ENCODE results near the gene SPSB2. TPM values are rescaled to one million over a fixed set of nuclear protein-coding genes. Genes with fewer than 3 reads are reported as not detected.

Gene SPSB2, protein sequence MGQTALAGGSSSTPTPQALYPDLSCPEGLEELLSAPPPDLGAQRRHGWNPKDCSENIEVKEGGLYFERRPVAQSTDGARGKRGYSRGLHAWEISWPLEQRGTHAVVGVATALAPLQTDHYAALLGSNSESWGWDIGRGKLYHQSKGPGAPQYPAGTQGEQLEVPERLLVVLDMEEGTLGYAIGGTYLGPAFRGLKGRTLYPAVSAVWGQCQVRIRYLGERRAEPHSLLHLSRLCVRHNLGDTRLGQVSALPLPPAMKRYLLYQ
- 16.8 to 22.9 TPM (median 19.9 TPM) in 5 replicates for total RNA-seq (2022; extraction: Qiagen RNA extraction; ENCODE audit: low read depth)

DNA sequence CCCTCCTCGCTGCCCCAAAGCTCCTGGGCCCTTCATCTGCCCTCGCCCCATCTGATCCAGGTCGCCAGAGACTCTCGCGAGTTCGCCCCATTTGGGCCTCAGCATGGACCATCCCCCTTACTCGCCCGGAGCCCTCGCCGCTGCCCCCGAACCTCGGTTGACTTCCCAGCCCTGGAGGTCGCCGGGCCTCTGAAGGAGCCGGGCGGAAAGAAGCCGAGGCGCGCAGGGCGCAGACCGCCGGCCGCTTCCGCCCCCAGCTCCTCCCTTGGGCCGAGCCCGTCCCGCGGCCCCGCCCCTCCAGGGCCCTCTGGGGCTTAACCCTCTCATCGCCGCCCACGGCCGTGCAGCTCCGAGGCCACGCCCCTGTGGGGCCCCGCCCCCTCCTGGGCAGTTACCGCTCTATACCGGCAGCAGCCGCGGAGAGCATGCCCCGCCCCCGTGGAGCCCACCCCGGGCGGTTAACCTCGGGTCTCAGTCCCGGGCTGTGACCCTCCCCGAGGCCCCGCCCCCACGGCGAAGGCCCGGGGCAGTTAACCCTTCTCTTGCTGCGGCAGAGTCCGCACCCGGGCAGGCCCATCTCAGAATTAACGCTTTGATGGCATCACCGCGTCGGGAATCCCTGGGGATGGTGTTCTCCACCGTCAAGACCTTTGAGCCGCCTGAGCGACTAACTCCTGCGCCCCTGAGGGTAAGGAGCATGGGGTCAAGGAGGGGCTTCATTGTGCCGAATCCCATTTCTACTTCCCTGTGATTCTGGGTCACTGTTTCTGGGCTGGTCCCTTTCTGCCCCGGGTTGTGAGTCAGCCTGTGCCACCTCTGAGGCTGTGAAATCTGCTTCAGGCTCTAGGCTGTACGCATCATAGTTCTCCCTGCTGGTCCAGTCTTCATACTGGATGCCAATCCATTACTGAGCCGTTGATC is at the start of gene SPSB2:
SPSB2 (minus strand) TSS at position 210 of the 921 bp plus-strand sequence. CDS start 402 bp downstream, outside the sequence.

GRCh38 chr12:6914246-6914946 is 41.3 kb upstream of the SPSB2 start, which contains the start of gene ENO2:
Gene ENO2 (plus strand): TSS chr12:6914580. CDS start chr12:6915833, 1,253 bp downstream.

DNA sequence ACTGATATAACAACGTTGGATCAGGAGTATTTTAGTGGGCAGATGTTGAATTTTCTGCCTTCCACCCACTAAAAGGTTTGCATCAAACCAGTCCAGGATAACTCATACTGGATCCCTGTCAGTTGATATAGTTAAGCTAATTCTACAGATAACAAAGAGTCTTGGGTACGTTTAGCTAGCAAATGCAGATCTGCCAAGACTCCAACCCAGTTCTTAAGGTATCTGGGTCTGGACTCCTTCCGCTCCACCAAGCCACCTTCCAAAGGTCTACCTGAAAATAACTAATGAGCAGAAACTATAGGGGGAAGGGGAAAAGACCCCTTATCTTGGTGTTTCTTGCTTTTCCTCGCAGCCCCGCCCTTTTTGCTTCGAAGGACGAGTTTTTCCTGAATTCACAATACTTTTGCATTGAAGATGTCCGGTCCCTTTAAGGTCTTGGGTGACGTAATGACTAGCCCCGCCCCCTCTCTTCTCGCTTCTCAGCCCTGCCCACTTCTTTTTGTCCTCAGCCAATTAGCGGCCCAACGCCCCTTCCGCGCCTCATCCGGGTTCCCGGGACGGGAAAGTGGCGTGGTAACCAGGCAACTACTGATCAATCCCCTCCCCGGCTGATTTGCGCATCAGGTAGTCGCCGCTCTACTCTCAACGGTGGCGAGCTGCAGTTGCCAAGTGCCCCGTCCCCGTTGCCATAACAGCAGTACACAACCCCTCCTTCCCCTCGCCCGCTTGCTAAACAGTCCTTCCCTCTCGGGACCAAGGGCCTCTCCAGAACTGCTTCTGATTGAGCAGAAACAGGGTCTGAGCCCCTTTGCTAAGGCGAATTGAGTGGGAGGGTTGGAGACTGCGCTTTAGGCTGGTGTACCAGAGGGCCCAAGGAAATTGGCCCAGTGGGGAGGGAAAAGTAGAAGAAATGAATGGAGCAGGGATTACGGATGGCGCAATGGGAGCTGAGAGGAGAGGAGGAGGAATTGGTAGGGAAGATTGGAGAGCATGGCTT is 31.5 kb upstream of the SPSB2 start, which contains the start of gene LRRC23:
LRRC23 (plus strand) TSS at position 543 of the 997 bp plus-strand sequence. CDS start 812 bp downstream, outside the sequence.

GRCh38 chr12:6867413-6868210 is 5.5 kb downstream of the SPSB2 start, which contains the start of gene TPI1:
Gene TPI1 (plus strand): TSS chr12:6867531. CDS start chr12:6867567, 36 bp downstream.

GRCh38 chr12:6851921-6852650 is 21.0 kb downstream of the SPSB2 start, which contains the start of gene USP5:
Gene USP5 (plus strand): TSS chr12:6852150. CDS start chr12:6852180, 30 bp downstream.

DNA sequence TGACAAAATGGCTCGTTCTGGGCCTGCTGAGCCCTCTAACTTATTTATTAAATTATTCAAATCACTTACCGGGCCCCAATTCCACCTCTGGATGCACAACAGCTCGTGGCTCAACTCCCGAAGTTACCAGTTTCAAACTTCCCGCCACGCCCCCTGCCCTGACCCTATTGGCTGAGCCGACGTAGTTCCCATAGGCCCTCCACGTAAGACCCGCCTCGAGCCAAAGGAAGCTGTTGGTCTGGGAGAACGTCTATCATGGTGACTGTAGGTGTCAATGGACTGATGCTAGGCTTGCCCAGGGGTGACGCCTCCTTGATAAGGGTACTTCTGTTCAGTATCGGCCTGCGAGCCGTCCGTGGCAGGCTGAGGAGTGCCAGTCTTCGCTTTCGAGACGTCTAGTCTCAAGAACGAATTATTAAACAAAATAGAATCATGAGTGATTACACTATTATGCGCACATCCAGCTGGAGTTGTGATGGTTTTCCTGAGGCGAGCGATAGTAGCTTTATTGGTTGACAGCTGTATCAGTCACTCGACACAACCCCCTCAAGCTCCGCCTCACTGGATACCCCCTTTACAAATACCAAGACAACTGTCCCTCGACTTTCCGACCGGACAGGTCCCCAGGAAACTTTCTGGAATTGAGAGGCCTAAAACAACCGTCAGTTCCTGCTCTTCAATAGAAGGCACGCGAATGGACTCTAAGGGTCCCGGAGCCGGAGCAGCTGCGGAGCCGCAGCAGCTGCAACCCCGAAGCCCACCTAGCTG is 21.8 kb downstream of the SPSB2 start, which contains the start of gene CDCA3:
CDCA3 (minus strand) TSS at position 134 of the 768 bp plus-strand sequence. CDS start 334 bp downstream, outside the sequence.

DNA sequence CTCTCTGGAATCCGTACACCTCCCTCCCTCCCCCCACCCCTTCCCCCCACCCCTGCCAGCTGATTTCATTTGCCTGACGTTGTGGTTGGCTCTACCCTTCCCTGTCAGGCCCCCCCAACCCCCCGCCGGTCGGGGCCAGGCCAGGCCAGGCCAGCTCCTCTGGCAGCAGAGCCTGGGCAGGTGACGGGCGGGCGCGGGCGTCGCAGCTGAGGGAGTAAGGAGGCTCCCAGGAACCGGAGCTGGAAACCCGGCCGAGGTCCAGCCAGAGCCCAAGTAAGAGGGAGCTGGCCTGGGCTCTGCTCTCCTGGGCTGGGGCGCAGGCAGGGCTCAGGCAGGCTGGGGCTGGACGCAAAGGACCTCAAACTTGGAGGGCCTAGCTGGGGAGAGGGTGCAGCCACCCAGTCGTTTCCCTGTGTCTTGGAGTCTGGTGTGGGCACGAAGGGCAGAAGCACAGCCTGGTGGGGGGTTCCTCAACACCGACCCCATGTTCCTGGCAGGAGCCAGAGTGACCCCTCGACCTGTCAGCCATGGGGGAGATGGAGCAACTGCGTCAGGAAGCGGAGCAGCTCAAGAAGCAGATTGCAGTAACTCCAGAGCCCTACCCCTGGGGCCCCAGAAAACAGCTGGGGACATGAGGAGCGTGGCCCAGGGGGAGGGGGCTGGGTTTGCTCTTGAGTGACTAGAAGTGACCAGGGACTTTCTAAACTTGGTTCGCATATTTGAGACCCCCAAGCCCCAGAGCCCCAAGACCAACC is 32.2 kb downstream of the SPSB2 start, which contains the start of gene GNB3:
GNB3 (plus strand) TSS at position 165 of the 755 bp plus-strand sequence; CDS start at position 528, 363 bp downstream.

DNA sequence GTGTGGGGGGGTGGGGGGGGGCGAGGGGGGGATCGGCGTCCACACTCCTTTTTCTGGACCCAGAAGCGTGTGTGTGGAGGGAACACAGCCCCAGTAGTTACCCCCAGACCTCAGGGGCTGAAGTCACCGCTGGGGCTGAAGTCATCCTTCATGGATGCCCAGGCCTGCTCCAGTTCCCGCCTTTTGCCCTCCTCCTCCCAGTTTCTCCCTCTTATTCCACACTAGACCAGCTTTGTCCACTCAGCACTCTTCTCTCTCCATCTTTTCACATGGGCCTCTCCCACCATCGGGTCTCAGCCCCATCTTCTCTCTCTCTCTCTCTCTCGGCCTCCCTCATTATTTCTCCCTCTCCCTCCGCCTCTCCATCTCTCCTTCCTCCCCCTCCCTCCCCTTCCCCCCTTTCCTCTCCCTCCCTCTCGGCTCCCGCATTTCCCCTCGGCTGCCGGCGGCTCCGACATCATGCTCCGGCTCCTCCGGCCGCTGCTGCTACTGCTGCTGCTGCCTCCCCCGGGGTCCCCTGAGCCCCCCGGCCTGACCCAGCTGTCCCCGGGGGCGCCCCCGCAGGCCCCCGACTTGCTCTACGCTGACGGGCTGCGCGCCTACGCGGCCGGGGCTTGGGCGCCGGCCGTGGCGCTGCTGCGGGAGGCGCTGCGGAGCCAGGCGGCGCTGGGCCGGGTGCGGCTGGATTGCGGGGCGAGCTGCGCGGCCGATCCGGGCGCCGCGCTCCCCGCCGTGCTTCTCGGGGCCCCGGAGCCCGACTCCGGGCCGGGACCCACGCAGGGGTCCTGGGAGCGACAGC is 44.9 kb downstream of the SPSB2 start, which contains the start of gene P3H3:
P3H3 (plus strand) TSS at position 426 of the 799 bp plus-strand sequence; CDS start at position 460, 34 bp downstream.

DNA sequence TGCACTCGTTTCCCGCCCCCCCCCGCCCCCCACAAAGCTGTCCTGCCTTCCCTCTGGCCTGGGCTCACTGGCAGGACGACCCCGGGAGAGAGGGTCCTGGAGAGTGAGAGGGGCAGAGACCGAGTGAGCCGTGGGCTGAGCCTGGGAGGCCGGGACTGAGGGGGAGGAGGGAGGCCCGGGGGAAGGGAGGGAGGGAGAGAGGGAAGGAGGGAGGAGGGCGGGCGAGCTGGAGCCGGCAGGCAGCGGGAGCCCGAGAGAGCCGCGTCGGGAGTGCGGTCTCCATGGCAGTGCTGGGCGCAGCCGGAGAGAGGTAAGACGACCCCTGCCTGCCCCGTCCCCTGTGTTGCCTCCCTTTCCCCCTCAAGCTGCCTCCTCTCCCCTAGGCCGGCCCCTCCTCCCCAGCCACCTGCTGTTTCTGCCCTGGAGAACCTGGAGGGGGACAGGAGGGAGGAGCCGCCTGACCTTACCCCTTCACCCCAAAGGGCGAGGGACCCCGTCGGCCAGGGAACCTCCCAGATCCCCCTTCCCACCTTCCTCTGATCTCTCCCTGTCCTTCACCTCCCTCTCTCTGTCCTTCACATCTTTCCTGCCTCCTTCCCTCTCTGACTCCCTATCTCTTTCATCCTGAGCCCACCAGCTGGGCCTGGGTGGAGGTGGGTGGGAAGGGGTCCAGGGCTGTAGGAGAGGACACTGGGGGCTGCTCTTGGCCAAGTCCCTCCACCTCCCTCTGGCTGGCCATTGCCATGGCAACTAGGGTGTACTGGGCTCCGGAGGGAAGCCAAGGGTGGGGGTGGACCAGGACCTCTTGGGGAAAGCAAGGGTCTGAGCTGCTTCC is 51.3 kb downstream of the SPSB2 start, which contains the start of gene GPR162:
GPR162 (plus strand) TSS at position 231 of the 835 bp plus-strand sequence. CDS start 2,078 bp downstream, outside the sequence.

Other genes starting within 250 kb of the SPSB2 start
- gene LPAR5, start 237.3 kb downstream of the SPSB2 start, total RNA-seq (2022; extraction: Qiagen RNA extraction; ENCODE audit: low read depth) = 0.34 to 0.59 TPM (median 0.54 TPM) in 5 replicates
- 0.10 to 0.24 TPM (median 0.18 TPM) in 4 of 5 replicates, not detected in the other for gene ACRBP, start 225.9 kb downstream of the SPSB2 start, total RNA-seq (2022; extraction: Qiagen RNA extraction; ENCODE audit: low read depth)
- 12.4 to 18.9 TPM (median 17.0 TPM) in 5 replicates for gene ING4, start 210.2 kb downstream of the SPSB2 start, total RNA-seq (2022; extraction: Qiagen RNA extraction; ENCODE audit: low read depth)
- 52.4 to 68.0 TPM (median 62.6 TPM) in 5 replicates for gene ZNF384, start 183.9 kb downstream of the SPSB2 start, total RNA-seq (2022; extraction: Qiagen RNA extraction; ENCODE audit: low read depth)
- 0.43 to 1.0 TPM (median 0.87 TPM) in 5 replicates for gene PIANP, start 172.5 kb downstream of the SPSB2 start, total RNA-seq (2022; extraction: Qiagen RNA extraction; ENCODE audit: low read depth)
- 48.5 to 61.1 TPM (median 55.6 TPM) in 5 replicates for gene COPS7A, start 149.3 kb downstream of the SPSB2 start, total RNA-seq (2022; extraction: Qiagen RNA extraction; ENCODE audit: low read depth)
- gene MLF2, start 120.2 kb downstream of the SPSB2 start, total RNA-seq (2022; extraction: Qiagen RNA extraction; ENCODE audit: low read depth) = 262 to 311 TPM (median 307 TPM) in 5 replicates
- 593 to 1,064 TPM (median 878 TPM) in 5 replicates for gene PTMS, start 106.9 kb downstream of the SPSB2 start, total RNA-seq (2022; extraction: Qiagen RNA extraction; ENCODE audit: low read depth)
- gene LAG3, start 100.8 kb downstream of the SPSB2 start, total RNA-seq (2022; extraction: Qiagen RNA extraction; ENCODE audit: low read depth) = 0.87 to 2.2 TPM (median 1.6 TPM) in 5 replicates
- not detected in 5 replicates for gene CD4, start 83.8 kb downstream of the SPSB2 start, total RNA-seq (2022; extraction: Qiagen RNA extraction; ENCODE audit: low read depth)
- 0.31 to 0.54 TPM (median 0.42 TPM) in 5 replicates for gene GPR162, start 51.5 kb downstream of the SPSB2 start, total RNA-seq (2022; extraction: Qiagen RNA extraction; ENCODE audit: low read depth)
- 20.2 to 31.6 TPM (median 27.4 TPM) in 5 replicates for gene P3H3, start 44.9 kb downstream of the SPSB2 start, total RNA-seq (2022; extraction: Qiagen RNA extraction; ENCODE audit: low read depth)
- gene GNB3, start 32.4 kb downstream of the SPSB2 start, total RNA-seq (2022; extraction: Qiagen RNA extraction; ENCODE audit: low read depth) = 1.7 to 2.4 TPM (median 1.9 TPM) in 5 replicates
- 80.3 to 92.3 TPM (median 82.2 TPM) in 5 replicates for gene CDCA3, start 22.0 kb downstream of the SPSB2 start, total RNA-seq (2022; extraction: Qiagen RNA extraction; ENCODE audit: low read depth)
- gene USP5, start 21.2 kb downstream of the SPSB2 start, total RNA-seq (2022; extraction: Qiagen RNA extraction; ENCODE audit: low read depth) = 74.6 to 97.4 TPM (median 77.2 TPM) in 5 replicates
- gene TPI1, start 5.8 kb downstream of the SPSB2 start, total RNA-seq (2022; extraction: Qiagen RNA extraction; ENCODE audit: low read depth) = 1,360 to 1,675 TPM (median 1,619 TPM) in 5 replicates
- gene LRRC23, start 31.5 kb upstream of the SPSB2 start, total RNA-seq (2022; extraction: Qiagen RNA extraction; ENCODE audit: low read depth) = 16.4 to 17.9 TPM (median 16.5 TPM) in 5 replicates
- 41.2 to 50.5 TPM (median 42.1 TPM) in 5 replicates for gene ENO2, start 41.3 kb upstream of the SPSB2 start, total RNA-seq (2022; extraction: Qiagen RNA extraction; ENCODE audit: low read depth)
- 48.9 to 77.1 TPM (median 73.0 TPM) in 5 replicates for gene ATN1, start 54.7 kb upstream of the SPSB2 start, total RNA-seq (2022; extraction: Qiagen RNA extraction; ENCODE audit: low read depth)
- not detected in 5 replicates for gene RNU7-1, start 70.5 kb upstream of the SPSB2 start, total RNA-seq (2022; extraction: Qiagen RNA extraction; ENCODE audit: low read depth)
- gene C12orf57, start 70.7 kb upstream of the SPSB2 start, total RNA-seq (2022; extraction: Qiagen RNA extraction; ENCODE audit: low read depth) = 250 to 321 TPM (median 290 TPM) in 5 replicates
- gene PTPN6, start 78.1 kb upstream of the SPSB2 start, total RNA-seq (2022; extraction: Qiagen RNA extraction; ENCODE audit: low read depth) = 10.3 to 13.1 TPM (median 12.1 TPM) in 5 replicates
- gene PHB2, start 97.4 kb upstream of the SPSB2 start, total RNA-seq (2022; extraction: Qiagen RNA extraction; ENCODE audit: low read depth) = 308 to 350 TPM (median 341 TPM) in 5 replicates
- gene EMG1, start 97.6 kb upstream of the SPSB2 start, total RNA-seq (2022; extraction: Qiagen RNA extraction; ENCODE audit: low read depth) = 61.3 to 69.0 TPM (median 66.0 TPM) in 5 replicates
- 26.2 to 31.5 TPM (median 27.2 TPM) in 5 replicates for gene LPCAT3, start 145.2 kb upstream of the SPSB2 start, total RNA-seq (2022; extraction: Qiagen RNA extraction; ENCODE audit: low read depth)
- 36.8 to 62.7 TPM (median 41.0 TPM) in 5 replicates for gene C1S, start 187.4 kb upstream of the SPSB2 start, total RNA-seq (2022; extraction: Qiagen RNA extraction; ENCODE audit: low read depth)
- gene C1R, start 219.1 kb upstream of the SPSB2 start, total RNA-seq (2022; extraction: Qiagen RNA extraction; ENCODE audit: low read depth) = 24.3 to 43.4 TPM (median 26.6 TPM) in 5 replicates
- 9.4 to 17.0 TPM (median 10.3 TPM) in 5 replicates for gene C1RL, start 235.9 kb upstream of the SPSB2 start, total RNA-seq (2022; extraction: Qiagen RNA extraction; ENCODE audit: low read depth)